DND-41 (cell line): ENCODE data around the gene CHN2.

Experiments
- ATAC-seq: fragments of 200-7000 bp; cut with Tn5 transposase; 3 replicates; pipeline ENCODE4 v1.9.1; 2021; ENCODE audit warnings: low read depth; ENCODE audit not compliant: insufficient read depth
- DNase-seq: peaks from one replicate; pipeline ENCODE4 v3.0.0-alpha.2; 2020
- H2AFZ ChIP-seq: 2 replicates; pipeline ENCODE4 v1.6.0; 2012; ENCODE audit warnings: low read depth, low read length
- H3K27ac ChIP-seq: 2 replicates; pipeline ENCODE4 v1.5.1; 2012; ENCODE audit warnings: low read length, inconsistent platforms
- H3K27me3 ChIP-seq: fragments of 200-600 bp; sonication (generic); 2 replicates; pipeline ENCODE4 v1.6.0; 2012; ENCODE audit warnings: low read length, mild to moderate bottlenecking, inconsistent platforms; ENCODE audit not compliant: insufficient read depth, poor library complexity
- H3K36me3 ChIP-seq: 2 replicates; pipeline ENCODE4 v1.5.1; 2012; ENCODE audit warnings: low read length, inconsistent platforms; ENCODE audit not compliant: insufficient read depth
- H3K4me1 ChIP-seq: 2 replicates; pipeline ENCODE4 v1.5.1; 2012; ENCODE audit warnings: mild to moderate bottlenecking, low read length; ENCODE audit not compliant: insufficient read depth
- H3K4me2 ChIP-seq: 2 replicates; pipeline ENCODE4 v1.6.0; 2012; ENCODE audit warnings: mild to moderate bottlenecking, moderate library complexity, low read length, inconsistent platforms; ENCODE audit not compliant: insufficient read depth
- H3K4me3 ChIP-seq, 2 experiments: fragments of 200-600 bp in 1 of 2; shearing (Covaris generic) in 1 of 2; 2 replicates each; pipeline ENCODE4 v1.5.1; 2012 to 2016; ENCODE audit warnings: inconsistent platforms in 2 of 2, low read length in 2 of 2, mild to moderate bottlenecking in 2 of 2, low read depth in 1 of 2, moderate library complexity in 1 of 2
- H3K79me2 ChIP-seq: 2 replicates; pipeline ENCODE4 v1.6.0; 2012; ENCODE audit warnings: low read length, inconsistent platforms; ENCODE audit not compliant: insufficient read depth
- H3K9ac ChIP-seq: 2 replicates; pipeline ENCODE4 v1.6.0; 2012; ENCODE audit warnings: low read depth, mild to moderate bottlenecking, inconsistent platforms, low read length, moderate library complexity
- H3K9me3 ChIP-seq: 2 replicates; pipeline ENCODE4 v1.5.1; 2012; ENCODE audit warnings: low read length, moderate library complexity, mild to moderate bottlenecking, inconsistent platforms; ENCODE audit not compliant: insufficient read depth, severe bottlenecking
- H4K20me1 ChIP-seq: 2 replicates; pipeline ENCODE4 v1.6.0; 2012; ENCODE audit warnings: low read length; ENCODE audit not compliant: insufficient read depth
- CTCF ChIP-seq: IDR thresholded peaks from 2 replicates; pipeline ENCODE4 v1.5.1; 2012; ENCODE audit warnings: borderline replicate concordance, low read length, moderate library complexity, mild to moderate bottlenecking; ENCODE audit not compliant: poor library complexity, severe bottlenecking; ENCODE audit errors: extremely low read depth
- EZH2 ChIP-seq: IDR thresholded peaks from 3 replicates; pipeline ENCODE4 v1.6.1; 2012; ENCODE audit warnings: borderline replicate concordance, low read depth, mild to moderate bottlenecking, moderate library complexity, low read length, inconsistent platforms; ENCODE audit not compliant: severe bottlenecking

CHN2 gene

GRCh38 chr7:29469976-29470557 lies 275.5 kb downstream of the CHN2 start:
- Histone ChIP-seq H3K9ac (no peak overlapping the region), H3K4me3 (no peak overlapping the region), H3K36me3 (no peaks in the 10 kb centered on the region), H3K79me2 (no peaks in the 10 kb centered on the region), H3K4me1 (no peaks in the 10 kb centered on the region), H3K4me2 (no peak overlapping the region), H2AFZ (no peak overlapping the region), H3K9me3 (no peaks in the 10 kb centered on the region), H3K27me3 (no peaks in the 10 kb centered on the region), H3K27ac (no peak overlapping the region), H4K20me1 (no peaks in the 10 kb centered on the region)
- ATAC-seq = no peak
- TF ChIP-seq EZH2 (no peak), CTCF (no peak)
- no peak for DNase-seq

GRCh38 chr7:29471444-29472138 lies 277.0 kb downstream of the CHN2 start:
- H3K36me3 ChIP-seq = no peaks in the 10 kb centered on the region
- H3K4me2 ChIP-seq = no peak overlapping the region
- no peak overlapping the region for H2AFZ ChIP-seq
- H3K4me3 ChIP-seq = no peak overlapping the region
- H3K27me3 ChIP-seq = no peaks in the 10 kb centered on the region
- H3K79me2 ChIP-seq = no peaks in the 10 kb centered on the region
- no peaks in the 10 kb centered on the region for H3K9me3 ChIP-seq
- H4K20me1 ChIP-seq = no peaks in the 10 kb centered on the region
- H3K9ac ChIP-seq = no peak overlapping the region
- no peak for TF ChIP-seq CTCF
- no peak for TF ChIP-seq EZH2
- DNase-seq = no peak
- H3K4me1 ChIP-seq = no peaks in the 10 kb centered on the region
- no peak for ATAC-seq
- no peak overlapping the region for H3K27ac ChIP-seq

- DNase-seq (no peak), ATAC-seq (no peak)
- H3K27ac ChIP-seq = no peak overlapping the region
- no peaks in the 10 kb centered on the region for H3K4me1 ChIP-seq
- H3K27me3 ChIP-seq = no peaks in the 10 kb centered on the region
- no peaks in the 10 kb centered on the region for H3K9me3 ChIP-seq
- H3K4me2 ChIP-seq = no peak overlapping the region
- no peak for TF ChIP-seq CTCF
- no peak for TF ChIP-seq EZH2
- H3K9ac ChIP-seq = no peak overlapping the region
- no peaks in the 10 kb centered on the region for H3K79me2 ChIP-seq
- no peak overlapping the region for H2AFZ ChIP-seq
- H4K20me1 ChIP-seq = no peaks in the 10 kb centered on the region
- H3K36me3 ChIP-seq = no peaks in the 10 kb centered on the region
- H3K4me3 ChIP-seq = no peak overlapping the region
Observed at GRCh38 chr7:29476916-29477315, 282.3 kb downstream of the CHN2 start.
